ENCODE data around the gene SNTG2. TPM values are rescaled to one million over a fixed set of nuclear protein-coding genes. Genes with fewer than 3 reads are reported as not detected.

The SNTG2 gene
- total RNA-seq, 2 donors from 2014 or later, result 2.4 TPM; not detected in 1

DNA sequence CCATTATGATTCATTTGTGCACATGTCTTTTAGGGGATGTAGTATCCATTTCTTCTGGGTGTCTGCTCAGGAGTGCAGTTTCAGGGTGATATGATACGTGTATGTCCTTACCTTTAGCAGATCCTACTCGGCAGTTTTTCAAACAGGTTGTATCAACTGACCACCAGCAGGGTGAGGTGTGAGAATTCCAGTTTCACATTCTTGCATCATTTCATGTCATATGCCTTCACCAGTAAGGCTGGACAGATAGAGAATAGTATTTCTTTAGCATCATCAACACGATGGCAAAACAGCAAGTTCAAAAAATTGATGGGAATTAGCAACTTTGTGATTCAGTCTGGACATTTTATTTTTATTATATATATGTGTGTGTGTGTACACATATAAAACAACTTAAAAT lies 232.7 kb downstream of the SNTG2 start:
- Histone ChIP-seq H3K4me1 (no peaks in the 10 kb centered on the region), H3K27me3 (no peaks in the 10 kb centered on the region), H3K4me3 (no peak overlapping the region), H3K9me3 (no peaks in the 10 kb centered on the region), H3K27ac (no peak overlapping the region), H3K36me3 (no peaks in the 10 kb centered on the region)
- TF ChIP-seq, protein P1, sequence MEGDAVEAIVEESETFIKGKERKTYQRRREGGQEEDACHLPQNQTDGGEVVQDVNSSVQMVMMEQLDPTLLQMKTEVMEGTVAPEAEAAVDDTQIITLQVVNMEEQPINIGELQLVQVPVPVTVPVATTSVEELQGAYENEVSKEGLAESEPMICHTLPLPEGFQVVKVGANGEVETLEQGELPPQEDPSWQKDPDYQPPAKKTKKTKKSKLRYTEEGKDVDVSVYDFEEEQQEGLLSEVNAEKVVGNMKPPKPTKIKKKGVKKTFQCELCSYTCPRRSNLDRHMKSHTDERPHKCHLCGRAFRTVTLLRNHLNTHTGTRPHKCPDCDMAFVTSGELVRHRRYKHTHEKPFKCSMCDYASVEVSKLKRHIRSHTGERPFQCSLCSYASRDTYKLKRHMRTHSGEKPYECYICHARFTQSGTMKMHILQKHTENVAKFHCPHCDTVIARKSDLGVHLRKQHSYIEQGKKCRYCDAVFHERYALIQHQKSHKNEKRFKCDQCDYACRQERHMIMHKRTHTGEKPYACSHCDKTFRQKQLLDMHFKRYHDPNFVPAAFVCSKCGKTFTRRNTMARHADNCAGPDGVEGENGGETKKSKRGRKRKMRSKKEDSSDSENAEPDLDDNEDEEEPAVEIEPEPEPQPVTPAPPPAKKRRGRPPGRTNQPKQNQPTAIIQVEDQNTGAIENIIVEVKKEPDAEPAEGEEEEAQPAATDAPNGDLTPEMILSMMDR (IDR thresholded peaks at IDR 0.05), result no peak
- no peak for DNase-seq (ENCODE audit: low spot score)

DNA sequence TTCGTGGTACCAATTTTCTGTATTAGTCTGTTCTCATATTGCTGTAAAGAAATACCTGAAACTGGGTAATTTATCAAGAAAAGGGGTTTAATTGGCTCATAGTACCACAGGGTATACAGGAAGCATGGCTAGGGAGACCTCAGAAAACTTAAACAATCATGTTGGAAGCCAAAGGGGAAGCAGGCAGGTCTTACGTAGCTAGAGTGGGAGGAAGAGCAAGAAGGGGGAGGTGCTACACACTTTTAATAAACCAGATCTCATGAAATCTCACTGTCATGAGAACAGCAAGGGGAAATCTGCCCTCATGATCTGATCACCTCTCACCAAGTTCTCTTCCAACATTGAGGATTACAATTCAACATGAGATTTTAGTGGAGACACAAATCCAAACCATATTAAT lies 235.8 kb downstream of the SNTG2 start:
- Histone ChIP-seq H3K27ac (no peak overlapping the region), H3K27me3 (no peaks in the 10 kb centered on the region), H3K9me3 (no peaks in the 10 kb centered on the region), H3K36me3 (no peaks in the 10 kb centered on the region), H3K4me1 (no peaks in the 10 kb centered on the region), H3K4me3 (no peak overlapping the region)
- TF ChIP-seq, protein P1 (IDR thresholded peaks at IDR 0.05), result no peak
- no peak for DNase-seq (ENCODE audit: low spot score)

DNA sequence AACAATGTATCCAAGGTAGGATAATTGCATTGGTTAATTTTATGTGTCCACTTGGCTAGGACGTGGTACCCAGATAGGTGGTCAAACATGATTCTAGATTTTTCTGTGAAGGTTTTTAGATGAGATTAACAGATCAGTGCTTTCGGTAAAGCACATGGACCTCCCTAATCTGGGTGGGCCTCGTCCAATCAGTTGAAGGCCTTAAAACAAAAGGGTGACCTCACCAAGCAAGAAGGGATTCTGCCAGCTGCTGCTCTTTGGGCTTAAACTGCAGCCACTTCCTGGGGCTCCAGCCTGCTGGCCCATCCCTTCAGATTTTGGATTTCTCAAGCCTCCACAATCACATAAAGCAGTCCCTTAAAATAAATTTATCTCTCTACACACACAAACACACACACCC lies 236.5 kb downstream of the SNTG2 start:
- TF ChIP-seq, protein P1 (IDR thresholded peaks at IDR 0.05), result no peak
- H3K4me3 ChIP-seq, result no peak overlapping the region
- no peak overlapping the region for H3K27ac ChIP-seq
- H3K4me1 ChIP-seq, result no peaks in the 10 kb centered on the region
- no peaks in the 10 kb centered on the region for H3K27me3 ChIP-seq
- H3K36me3 ChIP-seq, result no peaks in the 10 kb centered on the region
- H3K9me3 ChIP-seq, result no peaks in the 10 kb centered on the region
- DNase-seq (ENCODE audit: low spot score), result no peak

DNA sequence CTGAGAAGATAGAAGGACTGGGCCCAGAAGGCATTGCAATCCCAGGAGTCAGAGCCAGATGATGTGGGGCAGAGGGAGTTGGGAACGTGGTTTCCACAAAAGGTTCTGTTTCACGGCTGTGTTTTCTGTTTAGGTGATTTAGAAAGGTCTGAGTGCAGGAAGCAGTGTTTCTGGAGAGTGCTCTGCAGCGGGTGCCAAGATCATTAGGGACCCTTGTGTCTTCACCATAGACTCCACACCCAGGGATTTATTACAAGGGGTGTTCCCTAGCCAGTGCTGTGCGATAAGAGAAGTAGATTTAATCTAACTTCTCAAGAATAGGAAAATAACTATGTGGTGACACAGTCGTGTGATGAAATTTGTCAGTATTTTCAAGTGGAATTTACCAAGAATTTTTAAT lies 241.5 kb downstream of the SNTG2 start:
- H3K4me1 ChIP-seq, result no peaks in the 10 kb centered on the region
- H3K9me3 ChIP-seq, result peaks cover 0 to 17% of the 10 kb centered on the region in 2 donors
- H3K36me3 ChIP-seq, result no peaks in the 10 kb centered on the region
- H3K4me3 ChIP-seq, result no peak overlapping the region
- no peak overlapping the region for H3K27ac ChIP-seq
- TF ChIP-seq, protein P1 (IDR thresholded peaks at IDR 0.05), result no peak
- no peaks in the 10 kb centered on the region for H3K27me3 ChIP-seq
- DNase-seq (ENCODE audit: low spot score), result no peak

DNA sequence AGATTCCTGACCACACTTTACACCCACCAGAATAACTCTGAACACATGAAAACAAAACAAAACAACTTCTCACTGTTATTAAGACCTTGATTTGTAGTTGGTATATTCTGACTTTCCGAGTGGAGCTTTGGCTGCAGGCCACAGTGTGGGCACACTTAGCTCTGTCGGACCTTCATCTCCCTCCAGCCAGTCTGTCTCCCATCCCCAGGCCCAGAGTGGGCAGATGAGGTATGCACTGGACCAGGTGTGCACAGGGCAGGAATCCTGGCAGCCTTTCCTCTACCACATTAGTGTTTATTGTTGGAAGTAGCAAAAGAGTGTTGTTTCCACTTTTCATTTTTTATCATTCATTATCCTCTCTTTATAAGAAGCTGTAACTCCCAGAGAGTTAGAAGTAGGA lies 243.2 kb downstream of the SNTG2 start:
- Histone ChIP-seq H3K36me3 (no peaks in the 10 kb centered on the region), H3K27ac (no peak overlapping the region), H3K9me3 (peaks cover 0 to 20% of the 10 kb centered on the region in 2 donors), H3K27me3 (no peaks in the 10 kb centered on the region), H3K4me1 (no peaks in the 10 kb centered on the region), H3K4me3 (no peak overlapping the region)
- TF ChIP-seq, protein P1 (IDR thresholded peaks at IDR 0.05), result no peak
- DNase-seq (ENCODE audit: low spot score), result no peak

DNA sequence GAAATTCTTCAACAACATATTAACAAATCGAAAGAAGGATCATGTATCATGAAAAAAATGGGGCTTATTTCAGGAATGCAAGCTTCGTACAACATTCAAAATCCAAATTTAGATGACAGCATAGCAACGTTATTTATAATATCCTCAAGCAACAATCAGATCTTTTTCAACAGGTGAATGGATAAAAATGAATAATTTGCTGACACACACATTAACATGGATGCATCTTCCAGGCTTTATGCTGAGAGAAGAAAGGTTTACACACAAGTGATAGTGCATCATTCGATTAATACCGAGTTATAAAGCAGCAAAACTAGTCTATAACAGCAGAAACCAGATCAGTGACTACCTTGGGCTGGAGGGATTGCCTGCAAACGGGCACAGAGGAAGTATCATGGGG lies 253.1 kb downstream of the SNTG2 start:
- Histone ChIP-seq H3K4me1 (no peaks in the 10 kb centered on the region), H3K27me3 (no peaks in the 10 kb centered on the region), H3K4me3 (no peak overlapping the region), H3K36me3 (no peaks in the 10 kb centered on the region), H3K27ac (no peak overlapping the region), H3K9me3 (peaks cover 0 to 24% of the 10 kb centered on the region in 2 donors)
- DNase-seq (ENCODE audit: low spot score), result no peak
- TF ChIP-seq, protein P1 (IDR thresholded peaks at IDR 0.05), result no peak
